Measurements from ENCODE around the gene SREK1IP1.
"Not testable (repeated sequence)": the region's sequence is repeated elsewhere in the genome, so short reads cannot be mapped to it uniquely, and the experiment has no call there.

Gene SREK1IP1

DNA sequence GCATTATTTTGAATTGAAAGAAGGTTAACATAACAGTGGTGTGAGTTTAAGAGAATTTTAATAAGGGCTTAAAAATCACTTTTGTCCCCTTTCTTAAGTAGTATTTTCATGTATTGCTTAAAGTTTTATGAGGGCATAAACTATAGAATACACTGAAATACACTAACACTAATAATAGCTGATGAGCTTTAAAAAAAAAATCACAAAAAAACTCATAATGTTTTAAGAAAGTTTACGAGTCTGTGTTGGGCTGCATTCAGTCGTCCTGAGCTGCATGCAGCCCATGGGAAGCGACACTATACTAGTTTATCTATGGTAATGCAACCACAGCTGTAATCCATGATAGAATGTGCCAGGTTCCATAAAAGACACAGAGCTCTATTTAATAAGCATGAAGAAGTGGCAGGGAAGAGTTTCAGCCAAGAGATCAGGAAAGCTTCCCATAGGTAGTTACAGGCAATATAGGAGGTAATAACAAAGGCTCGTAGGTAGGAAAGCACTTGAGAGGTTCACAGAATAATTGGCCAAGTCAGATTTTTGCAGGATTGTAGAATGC, 4.5 kb downstream of the SREK1IP1 start:
- no peak for DNase-seq

DNA sequence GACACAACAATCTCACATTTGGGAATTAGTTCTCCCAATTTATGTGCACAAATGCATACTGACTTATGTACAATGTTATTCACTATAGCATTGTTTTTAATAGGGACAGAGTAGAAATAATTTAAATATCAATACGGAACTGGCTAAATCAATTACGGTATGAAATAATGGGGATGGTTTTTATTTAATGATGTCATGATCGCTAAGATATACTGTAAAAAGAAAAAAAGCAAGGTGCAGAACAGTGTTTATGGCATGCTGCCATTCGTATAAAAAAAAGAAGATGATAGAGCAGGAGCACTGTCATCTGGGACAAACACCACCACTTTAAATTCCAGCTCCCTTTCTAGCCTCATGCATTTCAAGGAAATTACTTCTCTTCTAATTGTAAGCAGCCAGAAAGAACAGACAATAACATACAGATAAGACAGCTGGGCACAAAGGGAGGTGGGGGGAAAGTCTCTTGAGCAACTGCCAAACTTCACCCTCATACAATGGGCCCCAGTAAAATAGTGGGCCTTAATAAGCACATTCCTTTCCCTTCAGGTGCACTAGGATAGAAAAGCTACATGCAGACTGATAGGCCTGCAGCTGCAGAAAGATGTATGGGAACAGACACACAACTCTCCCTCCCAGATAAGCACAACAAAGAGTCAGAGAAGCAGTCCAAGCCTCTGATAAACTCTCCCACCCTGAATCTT, 8.4 kb downstream of the SREK1IP1 start:
- DNase-seq, result no peak

DNA sequence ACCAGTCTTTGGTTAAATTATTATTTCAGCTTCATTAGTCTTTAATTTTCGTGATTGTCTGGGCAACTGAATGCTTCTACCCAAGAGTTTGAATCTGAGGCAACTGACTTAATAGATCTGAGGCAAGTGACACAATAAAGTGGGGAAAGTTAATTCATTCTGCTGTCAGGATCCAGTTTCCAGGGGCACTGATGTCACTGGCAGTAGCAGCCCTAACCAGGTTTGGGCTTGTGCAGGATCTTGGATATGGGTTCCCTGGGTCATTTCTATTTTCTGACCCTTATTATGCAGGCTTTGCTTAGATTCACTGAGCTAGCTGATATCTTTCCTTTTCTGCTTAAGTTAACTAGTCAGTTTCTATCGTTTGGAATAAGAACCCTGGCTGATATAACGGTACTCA, 9.6 kb downstream of the SREK1IP1 start:
- no peak for DNase-seq

DNA sequence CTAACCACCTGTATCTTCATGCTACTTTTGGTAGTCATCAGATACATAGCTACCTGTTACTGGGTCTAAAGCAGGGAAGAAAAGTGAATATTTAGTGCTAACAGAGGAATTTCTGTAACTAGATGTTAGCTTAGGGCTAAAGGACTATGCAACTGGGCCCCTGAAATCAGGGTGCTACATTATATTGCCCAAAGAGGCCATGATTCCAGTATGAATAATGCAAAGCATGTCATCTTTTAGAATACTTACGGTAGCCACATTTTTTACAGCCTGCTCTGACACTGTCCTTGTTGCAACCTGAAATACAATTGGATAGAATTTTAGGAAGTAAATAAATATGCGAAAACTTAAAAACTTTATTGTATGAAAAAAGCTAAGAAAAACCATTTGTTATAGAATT, 14.4 kb downstream of the SREK1IP1 start:
- DNase-seq, result no peak

DNA sequence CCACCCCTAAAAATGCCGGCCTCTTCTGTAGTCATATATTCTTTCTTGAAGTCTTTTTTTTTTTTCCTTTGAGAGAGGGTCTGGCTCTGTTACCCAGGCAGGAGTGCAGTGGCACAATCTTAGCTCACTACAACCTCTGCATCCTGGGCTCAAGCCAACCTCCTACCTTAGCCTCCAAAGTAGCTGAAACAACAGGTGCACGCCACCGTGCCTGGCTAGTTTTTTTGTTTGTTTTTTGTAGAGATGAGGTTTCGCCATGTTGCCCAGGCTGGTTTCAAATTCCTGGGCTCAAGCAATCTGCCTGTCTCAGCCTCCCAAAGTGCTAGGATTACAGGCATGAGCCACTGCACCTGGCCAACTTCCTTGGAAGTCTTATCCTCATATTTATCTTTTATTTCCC, 19.1 kb downstream of the SREK1IP1 start:
- DNase-seq, result no peak

DNA sequence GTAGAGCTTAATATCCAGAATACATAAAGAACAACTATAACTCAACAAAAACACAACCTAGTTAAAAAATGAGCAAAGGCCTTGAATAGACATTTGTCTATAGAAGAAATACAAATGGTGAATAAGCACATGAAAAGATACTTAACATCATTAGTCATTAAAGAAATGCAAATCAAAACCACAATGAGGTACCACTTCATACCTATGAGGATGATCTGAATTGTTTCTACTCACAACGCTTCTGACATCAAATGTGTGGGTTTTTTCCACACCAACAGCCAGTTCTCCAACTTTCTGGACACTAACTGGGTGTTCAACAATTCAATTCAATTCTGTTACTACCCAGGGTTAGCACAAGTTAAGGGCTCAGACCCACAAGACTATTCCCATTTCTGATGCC, 22.0 kb downstream of the SREK1IP1 start:
- DNase-seq, result no peak

DNA sequence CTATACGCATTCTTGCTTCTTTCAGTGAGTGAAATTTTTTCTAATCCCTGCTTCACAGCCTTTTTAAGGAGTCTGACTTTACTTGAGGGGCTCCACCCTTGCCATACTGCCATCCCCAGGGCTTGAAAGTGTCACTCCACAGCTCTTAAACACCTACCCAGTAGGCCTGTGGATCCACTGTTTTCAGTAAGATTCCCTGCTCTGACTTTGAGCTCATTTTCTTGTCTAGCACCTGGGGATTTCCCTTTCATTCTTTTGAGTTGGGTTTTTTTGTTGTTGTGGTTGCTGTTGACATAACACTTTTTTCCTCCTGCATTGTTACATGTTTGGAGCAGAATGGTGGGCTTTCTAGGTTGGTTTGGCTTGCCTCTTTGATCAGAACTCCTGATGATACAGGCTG, 23.6 kb downstream of the SREK1IP1 start:
- DNase-seq, result no peak

DNA sequence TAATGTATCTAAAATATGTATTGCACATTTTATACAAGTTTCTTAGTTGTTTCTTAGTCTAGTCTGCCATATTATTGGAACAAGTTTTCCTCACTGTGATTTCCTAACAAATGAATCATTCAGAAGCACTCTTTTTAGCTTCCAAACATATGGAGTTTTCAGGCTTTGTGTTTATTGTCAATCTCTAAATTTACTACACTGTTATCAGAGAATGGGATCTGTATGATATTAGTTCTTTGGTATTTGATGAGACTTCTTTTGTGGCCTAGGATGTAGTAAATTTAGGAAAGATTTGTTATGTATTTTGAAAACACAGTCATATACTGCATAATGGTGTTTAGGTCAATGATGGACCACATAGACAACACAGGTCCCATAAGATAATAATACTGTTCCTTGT, 25.7 kb downstream of the SREK1IP1 start:
- DNase-seq, result no peak

DNA sequence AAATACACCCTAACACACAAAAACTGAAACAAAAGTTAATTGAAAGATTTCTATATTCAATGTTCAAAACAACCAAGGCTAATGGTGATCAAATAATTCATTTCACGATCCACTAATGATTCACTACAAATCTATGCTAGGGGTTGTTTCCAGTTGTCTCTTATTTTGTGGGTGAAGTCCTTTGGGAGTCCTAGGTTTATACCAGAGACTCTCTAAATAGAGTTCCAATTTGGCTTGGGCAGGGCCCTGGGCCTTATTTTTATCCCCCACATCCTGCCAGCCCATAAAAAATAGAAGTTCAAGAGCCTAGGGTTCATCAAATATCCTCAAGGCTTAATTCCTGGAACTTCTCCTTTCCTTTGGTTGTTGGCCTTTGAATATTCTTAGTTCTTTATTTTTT, 26.1 kb downstream of the SREK1IP1 start:
- no peak for DNase-seq

DNA sequence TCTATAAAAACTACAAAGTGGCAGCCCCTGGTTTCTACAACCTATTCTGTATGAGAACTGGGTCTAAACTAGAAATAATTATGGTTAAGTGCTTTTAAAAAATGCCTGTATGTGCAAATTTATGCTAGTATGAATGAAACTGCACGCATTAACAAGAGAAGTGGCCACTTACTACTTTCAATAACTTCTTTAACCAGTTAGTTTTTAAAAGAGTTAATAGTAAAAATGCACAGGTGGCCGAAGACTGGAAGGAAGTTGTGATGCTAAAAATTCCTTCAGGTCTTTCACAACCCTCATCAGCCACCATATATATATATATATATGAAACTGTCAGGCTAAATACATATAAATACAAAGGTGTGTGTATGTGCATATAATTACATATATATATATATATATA, 41.3 kb downstream of the SREK1IP1 start:
- no peak for DNase-seq

DNA sequence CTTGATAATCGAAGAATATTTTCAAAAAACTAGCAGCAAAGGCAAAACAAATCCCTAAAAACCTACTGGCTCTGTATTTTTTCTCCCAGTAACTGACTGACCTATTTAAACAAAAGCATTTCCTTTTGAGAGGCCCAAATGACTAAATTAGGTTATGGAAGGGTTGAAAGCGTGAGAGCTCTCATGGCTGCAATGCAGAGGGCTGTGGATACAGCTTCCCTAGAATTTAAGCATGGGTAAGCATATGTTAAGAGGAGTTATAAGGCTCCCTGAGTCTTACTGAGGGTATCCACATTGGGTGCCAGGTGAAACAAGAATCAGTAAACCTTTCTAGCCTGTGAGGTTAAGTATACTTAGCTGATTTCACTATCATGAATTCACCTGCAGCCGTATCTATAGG, 45.9 kb downstream of the SREK1IP1 start:
- DNase-seq, result no peak

DNA sequence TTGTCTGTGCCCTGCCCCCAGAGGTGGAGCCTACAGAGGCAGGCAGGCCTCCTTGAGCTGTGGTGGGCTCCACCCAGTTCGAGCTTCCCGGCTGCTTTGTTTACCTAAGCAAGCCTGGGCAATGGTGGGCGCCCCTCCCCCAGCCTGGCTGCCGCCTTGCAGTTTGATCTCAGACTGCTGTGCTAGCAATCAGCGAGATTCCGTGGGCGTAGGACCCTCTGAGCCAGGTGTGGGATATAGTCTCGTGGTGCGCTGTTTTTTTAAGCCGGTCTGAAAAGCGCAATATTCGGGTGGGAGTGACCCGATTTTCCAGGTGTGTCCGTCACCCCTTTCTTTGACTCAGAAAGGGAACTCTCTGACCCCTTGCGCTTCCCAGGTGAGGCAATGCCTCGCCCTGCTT, 54.0 kb downstream of the SREK1IP1 start:
- DNase-seq, result not testable (repeated sequence)

DNA sequence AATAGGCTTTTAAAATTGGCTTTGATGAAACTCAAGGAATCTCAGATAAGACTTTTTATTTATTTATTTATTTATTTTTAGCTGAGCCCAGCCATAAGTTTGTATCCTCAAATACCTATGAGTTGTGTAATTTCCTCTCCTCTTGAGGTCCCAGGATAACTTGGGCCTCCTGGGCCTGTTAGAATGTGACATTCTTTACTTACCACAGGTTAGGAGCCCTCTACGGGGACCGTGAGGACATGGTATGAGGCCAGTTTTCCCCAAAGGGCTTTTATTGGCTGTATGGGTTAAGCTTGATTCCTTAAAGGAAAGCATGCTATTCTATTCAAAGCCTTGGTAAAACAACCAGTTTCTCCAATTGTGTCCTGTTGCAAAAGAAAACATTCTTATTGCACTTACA, 61.3 kb downstream of the SREK1IP1 start:
- DNase-seq, result no peak

DNA sequence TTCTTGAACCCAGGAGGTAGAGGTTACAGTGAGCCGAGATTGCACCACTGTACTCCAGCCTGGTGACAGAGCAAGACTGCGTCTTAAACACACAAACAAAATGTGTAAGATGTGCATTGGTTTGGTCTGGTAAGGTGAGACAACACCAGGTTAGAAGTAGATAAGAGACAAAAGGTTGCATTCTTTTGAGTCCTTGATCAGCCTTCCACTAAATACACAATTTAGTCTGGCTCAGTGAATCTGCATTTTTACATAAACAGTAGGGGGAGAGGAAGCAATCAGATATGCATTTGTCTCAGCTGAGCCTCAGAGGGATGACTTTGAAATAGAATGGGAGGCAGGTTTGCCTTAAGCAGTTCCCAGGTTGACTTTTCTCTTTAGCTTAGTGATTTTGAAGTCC, 62.4 kb downstream of the SREK1IP1 start:
- not testable (repeated sequence) for DNase-seq

DNA sequence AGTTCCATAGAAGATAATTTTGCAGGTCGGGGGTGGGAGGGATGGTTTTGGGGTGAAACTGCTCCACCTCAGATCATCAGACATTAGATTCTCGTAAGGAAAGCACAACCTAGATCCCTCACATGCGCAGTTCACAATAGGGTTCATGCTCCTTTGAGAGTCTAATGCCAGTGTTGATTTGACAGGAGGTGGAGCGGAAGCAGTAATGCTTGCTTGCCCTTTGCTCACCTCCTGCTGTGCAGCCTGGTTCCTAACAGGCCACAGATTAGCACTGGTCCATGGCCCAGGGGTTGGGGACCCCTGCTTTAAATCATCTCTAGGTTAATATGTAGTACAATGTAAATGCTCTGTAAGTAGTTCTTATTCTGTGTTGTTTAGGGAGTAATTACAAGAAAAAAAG, 67.7 kb downstream of the SREK1IP1 start:
- no peak for DNase-seq

DNA sequence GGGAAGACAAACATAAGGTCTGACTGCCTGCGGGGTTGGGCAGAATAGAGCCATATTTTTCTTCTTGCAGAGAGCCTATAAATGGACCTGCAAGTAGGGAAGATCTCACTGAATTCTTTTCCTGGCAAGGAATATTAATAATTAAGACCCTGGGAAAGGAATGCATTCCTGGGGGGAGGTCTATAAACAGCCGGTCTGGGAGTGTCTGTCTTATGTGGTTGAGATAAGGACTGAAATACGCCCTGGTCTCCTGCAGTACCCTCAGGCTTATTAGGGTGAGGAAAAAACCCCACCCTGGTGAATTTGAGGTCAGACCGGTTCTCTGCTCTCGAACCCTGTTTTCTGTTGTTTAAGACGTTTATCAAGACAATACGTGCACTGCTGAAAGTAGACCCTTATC, 72.1 kb downstream of the SREK1IP1 start:
- DNase-seq, result not testable (repeated sequence)

DNA sequence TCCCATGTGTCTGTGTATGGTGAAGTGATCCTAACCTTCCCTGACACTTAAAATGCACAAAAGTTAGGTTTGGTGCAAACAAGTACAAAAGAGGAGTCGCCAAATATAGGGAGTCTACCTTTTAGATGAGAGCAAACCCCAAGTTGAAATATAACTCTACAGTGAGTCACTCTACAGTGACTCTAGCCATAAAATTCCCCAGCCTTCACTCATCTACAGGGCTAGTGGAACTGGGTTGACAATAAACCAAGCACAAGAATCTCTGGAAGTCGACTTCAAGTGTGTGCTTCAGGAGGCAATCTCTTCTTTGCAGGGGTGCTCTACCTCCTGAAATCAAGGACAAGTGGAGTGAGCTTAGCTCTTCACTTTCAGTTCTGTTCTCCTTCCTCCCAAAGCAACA, 74.9 kb downstream of the SREK1IP1 start:
- DNase-seq, result no peak

DNA sequence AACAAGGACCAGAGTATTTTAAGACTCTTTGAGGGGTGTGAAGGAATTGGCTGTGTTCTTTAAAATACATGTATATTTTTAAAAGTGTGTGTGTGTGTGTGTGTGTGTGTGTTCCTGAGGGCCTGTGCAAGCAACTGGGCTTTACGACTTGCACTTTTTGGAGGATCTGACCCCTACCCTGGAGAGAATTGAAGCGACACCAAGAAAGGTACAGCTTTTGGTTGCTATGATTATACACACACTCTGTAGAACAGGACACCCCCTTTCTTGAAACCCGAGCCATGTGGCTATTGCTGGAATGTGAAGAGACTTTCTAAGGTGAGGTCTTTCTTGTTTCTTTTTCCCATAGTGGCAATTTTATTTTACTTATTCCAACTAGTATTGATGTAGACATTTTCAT, 77.2 kb downstream of the SREK1IP1 start:
- no peak for DNase-seq

DNA sequence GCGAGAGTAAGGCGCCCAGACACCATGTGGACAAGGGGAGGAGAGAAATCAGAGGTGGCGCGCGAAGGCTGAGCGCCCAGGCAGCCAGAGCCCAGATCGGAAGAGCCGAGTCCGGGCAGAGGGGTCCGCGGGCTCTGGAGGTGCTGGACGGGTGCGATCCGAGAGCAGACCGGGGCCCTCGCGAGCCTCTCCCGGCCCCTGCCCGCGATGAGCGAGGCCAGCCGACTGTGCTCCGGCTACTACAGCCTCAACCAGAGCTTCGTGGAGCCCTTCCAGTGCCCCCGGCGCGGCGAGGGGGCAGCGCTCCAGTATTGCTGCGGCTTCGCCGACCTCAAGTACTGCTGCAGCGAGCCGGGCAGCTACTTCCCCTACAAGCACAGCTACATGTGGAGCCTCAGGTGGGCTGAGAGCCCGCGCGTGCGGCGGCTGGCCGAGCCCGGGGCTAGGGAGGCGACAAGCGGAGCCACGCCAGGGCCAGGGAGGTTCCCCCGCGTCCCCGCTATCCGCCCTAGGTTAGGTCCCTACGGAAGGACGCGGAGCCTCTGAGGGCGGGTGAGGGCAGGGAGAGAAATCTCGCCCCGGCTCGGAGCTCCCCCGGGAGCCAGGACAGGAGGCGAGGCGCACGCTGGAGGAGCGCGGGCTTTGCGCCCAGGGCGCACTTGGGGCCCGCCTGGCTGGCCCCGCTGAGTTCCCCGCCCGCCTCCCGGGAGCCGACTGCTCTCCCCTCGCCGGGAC, 77.9 kb downstream of the SREK1IP1 start, which contains the start of gene SHISAL2B:
Gene SHISAL2B (plus strand): TSS at position 87 of the 735 bp plus-strand sequence. CDS start 121 bp downstream, at position 208.
- DNase-seq, result peak; percentile 31

DNA sequence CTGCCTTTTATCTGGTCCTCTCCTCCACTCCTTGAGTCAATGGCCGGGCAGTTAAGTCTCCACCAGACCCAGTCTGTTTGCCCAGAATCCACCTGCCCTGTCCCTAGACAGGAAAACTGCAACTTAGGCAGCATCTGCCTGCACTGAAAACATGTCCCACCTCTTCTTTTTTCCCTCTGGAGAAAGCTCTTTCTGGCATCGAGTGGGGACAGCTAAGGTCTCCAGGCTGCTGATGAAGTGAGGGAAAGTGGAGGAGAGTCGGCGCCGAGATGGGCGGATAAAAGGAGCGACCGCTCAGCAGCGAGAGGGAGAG, 78.4 kb downstream of the SREK1IP1 start:
- no peak for DNase-seq

DNA sequence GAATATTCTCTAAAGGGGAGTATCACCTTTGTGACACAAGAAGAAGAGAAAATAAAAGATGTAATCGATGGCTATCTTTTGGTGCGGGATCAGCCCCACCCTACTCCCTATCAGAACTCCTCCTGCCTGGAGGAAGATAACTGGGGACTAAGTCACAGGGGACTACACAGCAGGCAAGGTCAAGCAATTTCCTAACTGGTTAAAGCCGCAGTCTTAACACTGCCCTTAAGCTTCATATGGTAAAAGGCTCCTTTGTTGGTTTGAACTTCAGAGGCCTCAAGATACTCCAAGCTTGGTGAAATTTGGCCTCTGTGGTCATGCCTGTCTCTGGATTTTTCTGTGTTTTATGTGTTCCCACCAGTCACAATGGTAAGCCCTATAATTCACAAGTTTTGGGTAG, 79.5 kb downstream of the SREK1IP1 start:
- no peak for DNase-seq

DNA sequence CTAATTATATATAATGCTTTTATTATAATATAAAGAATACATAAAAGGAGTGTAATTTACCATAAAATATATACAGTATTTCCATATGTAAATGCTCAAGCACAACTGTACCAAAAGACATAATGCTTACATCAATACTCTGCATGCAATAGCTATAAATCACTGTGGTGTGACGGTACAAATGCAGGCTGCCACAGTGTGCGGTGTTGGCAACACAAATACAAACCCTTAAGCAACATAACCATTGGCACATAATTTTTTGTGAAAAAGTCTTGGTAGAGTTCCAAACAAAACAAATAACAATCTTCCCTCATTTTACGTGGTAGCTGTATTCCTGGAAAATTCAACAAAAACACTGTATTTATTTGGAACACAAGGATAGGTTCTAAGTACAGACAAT, 80.1 kb downstream of the SREK1IP1 start:
- no peak for DNase-seq

DNA sequence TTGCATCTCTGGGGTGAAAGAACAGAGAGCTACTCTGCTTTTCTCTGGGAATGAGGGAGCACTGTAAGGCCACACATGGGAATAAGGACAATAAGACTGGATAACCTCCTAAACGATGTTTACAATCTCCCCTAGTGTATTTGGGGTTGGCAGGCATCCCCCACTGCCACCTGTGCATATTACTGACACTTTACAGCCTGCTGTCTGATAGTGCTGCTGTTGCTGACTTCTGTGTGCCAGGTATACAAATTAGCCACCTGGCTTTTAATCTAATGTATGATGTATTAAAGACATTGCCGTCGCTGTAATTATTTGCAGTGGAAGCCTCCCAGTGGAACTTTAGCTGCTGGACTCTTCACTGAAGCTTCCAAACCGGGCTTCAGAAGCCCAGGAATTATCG, 82.6 kb downstream of the SREK1IP1 start:
- peak; percentile 31 for DNase-seq

DNA sequence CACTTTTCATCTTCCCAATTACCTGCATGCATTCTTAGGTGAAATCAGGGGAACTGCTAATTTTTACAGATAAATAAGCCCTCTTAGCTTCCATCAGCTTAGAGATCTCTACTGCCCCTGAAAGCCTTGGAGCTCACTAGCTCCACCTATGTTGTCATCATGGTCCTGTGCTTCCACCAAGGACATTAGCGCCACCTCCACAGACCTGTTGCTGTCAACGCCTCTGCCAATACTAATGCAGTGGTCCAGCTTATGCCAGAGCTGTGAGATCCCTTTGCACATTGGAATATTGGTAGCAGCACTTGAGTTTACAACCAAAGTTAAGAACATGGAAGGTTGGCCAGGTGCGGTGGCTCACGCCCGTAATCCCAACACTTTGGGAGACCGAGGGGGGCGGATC, 85.9 kb downstream of the SREK1IP1 start:
- no peak for DNase-seq

DNA sequence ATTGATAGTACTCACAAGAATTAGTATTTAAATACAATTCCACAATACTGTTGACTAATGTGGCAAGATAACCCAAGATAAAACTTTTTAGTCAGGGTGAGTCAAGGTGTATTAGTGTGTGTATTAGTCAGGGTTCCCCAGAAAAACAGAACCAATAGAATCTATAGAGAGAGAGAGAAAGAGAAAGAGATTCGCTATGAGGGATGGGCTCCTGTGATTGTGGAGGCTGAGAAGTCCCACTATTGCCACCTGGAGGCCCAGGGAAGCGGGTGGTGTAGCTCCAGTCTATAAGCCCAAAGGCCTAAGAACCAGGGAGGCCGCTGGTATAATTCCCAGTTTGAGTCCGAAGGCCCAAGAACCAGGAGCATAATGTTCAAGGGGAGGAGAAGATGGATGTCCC, 88.2 kb downstream of the SREK1IP1 start:
- DNase-seq, result no peak
